Measurements from ENCODE around the gene CPNE4.
A peak's percentile ranks its signal among the peaks of the same experiment; 100 is the strongest.

CPNE4 gene

DNA sequence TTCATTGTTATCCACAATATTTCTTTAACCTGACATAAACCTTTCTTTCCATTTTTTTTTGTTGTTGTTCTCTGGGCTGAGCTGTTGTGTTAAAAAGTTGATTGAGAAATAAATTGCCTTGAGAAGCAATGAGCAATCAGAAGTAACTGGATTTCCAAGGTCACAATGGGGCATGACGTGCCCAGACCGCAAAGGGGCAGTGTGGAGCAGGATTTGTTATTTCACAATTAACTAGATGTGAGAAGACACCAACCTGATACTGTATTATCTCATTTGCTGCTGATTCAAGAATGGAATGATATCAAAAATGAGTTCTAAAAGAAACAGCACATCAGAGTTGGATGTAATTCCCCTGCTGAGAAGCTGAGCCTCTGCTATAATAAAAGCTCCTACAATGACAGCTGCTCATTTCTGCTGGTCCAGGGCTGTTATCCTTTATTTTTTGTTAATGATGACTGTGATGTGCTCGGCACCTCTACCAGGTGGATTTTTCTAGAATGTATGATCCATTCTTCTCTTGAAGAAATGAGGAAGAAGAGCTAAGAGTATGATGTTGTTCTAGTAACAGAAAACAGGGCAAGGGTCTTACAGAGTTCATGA is 28.1 kb downstream of the CPNE4 start:
- Histone ChIP-seq H3K4me1 (ENCODE audit: control insufficient read depth, low read length) (no peaks in the 10 kb centered on the region), H3K36me3 (ENCODE audit: control insufficient read depth, low read length) (no peaks in the 10 kb centered on the region), H3K27me3 (ENCODE audit: control insufficient read depth, low read length) (no peaks in the 10 kb centered on the region), H3K4me3 (ENCODE audit: low read length) (no peak overlapping the region), H3K27ac (ENCODE audit: low read depth, low read length) (no peak overlapping the region), H3F3A (ENCODE audit: control insufficient read depth, insufficient read depth) (no peaks in the 10 kb centered on the region), H3K4me2 (ENCODE audit: low read length) (no peak overlapping the region), H4K20me1 (ENCODE audit: control insufficient read depth, insufficient read depth, low read depth, low read length) (no peaks in the 10 kb centered on the region), H3K79me2 (ENCODE audit: control insufficient read depth, low read length) (no peaks in the 10 kb centered on the region), H3K9me2 (replicated peaks; ENCODE audit: control insufficient read depth, low read length) (no peaks in the 10 kb centered on the region), H3K9me3 (ENCODE audit: control insufficient read depth, insufficient read depth, low read length) (no peaks in the 10 kb centered on the region)
- TF ChIP-seq EZH2phosphoT487 (IDR thresholded peaks at IDR 0.05; ENCODE audit: borderline replicate concordance, low read length) (no peak), CTCF (IDR thresholded peaks at IDR 0.05; ENCODE audit: low read depth, low read length, poor library complexity, severe bottlenecking) (peak; percentile 84)

- no peaks in the 10 kb centered on the region for H3K9me3 ChIP-seq (ENCODE audit: control insufficient read depth, insufficient read depth, low read length)
- no peaks in the 10 kb centered on the region for H4K20me1 ChIP-seq (ENCODE audit: control insufficient read depth, insufficient read depth, low read depth, low read length)
- H3K4me3 ChIP-seq (ENCODE audit: low read length): no peak overlapping the region
- no peak for TF ChIP-seq EZH2phosphoT487 (IDR thresholded peaks at IDR 0.05; ENCODE audit: borderline replicate concordance, low read length)
- no peak for TF ChIP-seq CTCF (IDR thresholded peaks at IDR 0.05; ENCODE audit: low read depth, low read length, poor library complexity, severe bottlenecking)
- no peak overlapping the region for H3K4me2 ChIP-seq (ENCODE audit: low read length)
- no peaks in the 10 kb centered on the region for H3K79me2 ChIP-seq (ENCODE audit: control insufficient read depth, low read length)
- no peaks in the 10 kb centered on the region for H3K9me2 ChIP-seq (replicated peaks; ENCODE audit: control insufficient read depth, low read length)
- H3K27me3 ChIP-seq (ENCODE audit: control insufficient read depth, low read length): no peaks in the 10 kb centered on the region
- no peak overlapping the region for H3K27ac ChIP-seq (ENCODE audit: low read depth, low read length)
- no peaks in the 10 kb centered on the region for H3K36me3 ChIP-seq (ENCODE audit: control insufficient read depth, low read length)
- H3F3A ChIP-seq (ENCODE audit: control insufficient read depth, insufficient read depth): no peaks in the 10 kb centered on the region
- H3K4me1 ChIP-seq (ENCODE audit: control insufficient read depth, low read length): no peaks in the 10 kb centered on the region
These were observed 30.2 kb downstream of the CPNE4 start for GRCh38 chr3:132004571-132004970.

GRCh38 chr3:132003685-132004084 is 31.1 kb downstream of the CPNE4 start:
- Histone ChIP-seq H3F3A (ENCODE audit: control insufficient read depth, insufficient read depth) (no peaks in the 10 kb centered on the region), H3K4me2 (ENCODE audit: low read length) (no peak overlapping the region), H3K4me3 (ENCODE audit: low read length) (no peak overlapping the region), H3K79me2 (ENCODE audit: control insufficient read depth, low read length) (no peaks in the 10 kb centered on the region), H3K36me3 (ENCODE audit: control insufficient read depth, low read length) (no peaks in the 10 kb centered on the region), H3K9me3 (ENCODE audit: control insufficient read depth, insufficient read depth, low read length) (no peaks in the 10 kb centered on the region), H3K9me2 (replicated peaks; ENCODE audit: control insufficient read depth, low read length) (no peaks in the 10 kb centered on the region), H4K20me1 (ENCODE audit: control insufficient read depth, insufficient read depth, low read depth, low read length) (no peaks in the 10 kb centered on the region), H3K27ac (ENCODE audit: low read depth, low read length) (no peak overlapping the region), H3K27me3 (ENCODE audit: control insufficient read depth, low read length) (no peaks in the 10 kb centered on the region), H3K4me1 (ENCODE audit: control insufficient read depth, low read length) (no peaks in the 10 kb centered on the region)
- TF ChIP-seq EZH2phosphoT487 (IDR thresholded peaks at IDR 0.05; ENCODE audit: borderline replicate concordance, low read length) (no peak), CTCF (IDR thresholded peaks at IDR 0.05; ENCODE audit: low read depth, low read length, poor library complexity, severe bottlenecking) (no peak)

All from DOHH2 (cell line).